Pancreas (tissue), 10 donors: ENCODE measurements around the gene RNF121. TPM values are rescaled to one million over a fixed set of nuclear protein-coding genes. Genes with fewer than 3 reads are reported as not detected.

ENCODE experiments used
- ATAC-seq, 4 donors: fragments of 200-7000 bp; cut with Tn5 transposase; one replicate each; pipeline versions ENCODE4 v1.8.0 to v1.9.1; 2020; ENCODE audit warnings: mild to moderate bottlenecking in 4 of 4, moderate library complexity in 4 of 4
- DNase-seq, 6 donors: peaks; one replicate each; pipeline ENCODE4 v3.0.0-alpha.2; 2020
- FAIRE-seq: peaks from 2 replicates; lab custom pipeline; 2012; peaks lifted over from hg19 to GRCh38; lab: Jason Lieb, UNC
- H3K27ac ChIP-seq, 4 donors: fragments of 200-600 bp; sonication (generic); 1 replicate in 3 of 4; 2 replicates in 1 of 4; pipeline versions ENCODE4 v1.5.0 to v1.8.0; 2020
- H3K27me3 ChIP-seq, 4 donors: fragments of 200-600 bp; one replicate each; pipeline ENCODE4 v1.8.0; 2021
- H3K36me3 ChIP-seq, 3 donors: fragments of 200-600 bp; sonication (generic) in 1 of 3; one replicate each; pipeline versions ENCODE4 v1.5.0 to v1.8.0; 2020 to 2021
- H3K4me1 ChIP-seq, 3 donors: fragments of 200-600 bp; one replicate each; pipeline ENCODE4 v1.8.0; 2021
- H3K4me3 ChIP-seq, 4 donors: fragments of 200-600 bp; sonication (generic) in 2 of 4; one replicate each; pipeline versions ENCODE4 v1.5.0 to v1.8.0; 2020 to 2021
- H3K9me3 ChIP-seq, 4 donors: fragments of 200-600 bp; one replicate each; pipeline ENCODE4 v1.8.0; 2021
- WGBS, 2 donors: extraction: QIAGEN DNeasy Blood & Tissue Kit; methylation state at CpG; one replicate each; pipeline ENCODE4 v1.1.7; 2013; 5-methylcytosine and 5-hydroxymethylcytosine counted together
- intact Hi-C, 3 donors: fragments of 100-400 bp; cut with DNase I; formaldehyde crosslinking; loops; one replicate each; pipeline versions ENCODE4 v1.11.1 to v1.14.2; 2022
- polyA plus RNA-seq, 2 donors: library from polyadenylated mRNA; stranded (reverse); fragments of 200-250 nt; gene quantifications; one replicate each; pipeline ENCODE4 v1.2.3, GENCODE V29; 2013
- total RNA-seq, 6 donors: library from RNA; stranded (reverse); fragmentation: NEBNext Ultra II Directional in 4 of 6; extraction: Animal tissue kit (Norgen Biotek cat#: 25700) in 4 of 6; gene quantifications; one replicate each; pipeline versions ENCODE4 v1.2.1 to v1.2.4, GENCODE V29; 2021 to 2023
- TF ChIP-seq, protein P1 (sequence below), 4 donors: fragments of 200-600 bp; sonication (generic) in 3 of 4; IDR thresholded peaks; one replicate each; pipeline versions ENCODE4 v1.5.0 to v1.8.0; 2021; ENCODE audit warnings: antibody characterized with exemption in 4 of 4
- donor health status: healthy with polysubstance abuse.
- donor health status: DM: no; HTN: no; CAD: no; lungs with moderate emphysema.
- donor health status: DM: no; HTN: no; CAD: no.
- donor health status: control.
- donor health status: control.
- donor health status: Bipolar disorder and iron deficiency.
- donor health status: DM: yes; HTN: yes; CAD: no.
- donor health status: DM: no; HTN: no; CAD: no.
- donor health status: DM: no; HTN: no; CAD: no.
- donor health status: DM: yes; HTN: yes; CAD: no.

RNF121 gene
- total and polyA plus RNA-seq, 8 donors, result 10.9 to 20.7 (median 13.8) TPM

DNA sequence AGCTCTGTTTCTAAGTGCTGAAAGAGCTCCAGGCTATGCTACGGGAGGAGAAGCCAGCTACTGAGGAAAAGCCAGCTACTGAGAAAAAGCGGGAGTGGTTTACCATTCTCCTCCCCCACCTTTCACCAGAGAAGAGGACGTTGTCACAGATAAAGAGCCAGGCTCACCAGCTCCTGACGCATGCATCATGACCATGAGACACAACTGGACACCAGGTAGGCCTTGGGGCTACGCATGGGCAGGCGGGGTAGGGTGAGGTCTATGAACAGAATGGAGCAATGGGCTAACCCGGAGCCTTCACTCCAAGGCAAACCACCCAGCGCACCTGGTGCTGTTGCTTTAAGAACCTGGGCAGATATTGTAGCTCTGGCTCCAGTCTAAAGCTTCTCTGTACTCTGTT, 71.0 kb downstream of the RNF121 start:
- Histone ChIP-seq H3K4me3 (peak overlapping the region in 1 of 4 donors; percentile 22), H3K9me3 (no peaks in the 10 kb centered on the region), H3K27me3 (no peaks in the 10 kb centered on the region), H3K4me1 (peaks cover 0 to 9% (median 0%) of the 10 kb centered on the region in 3 donors), H3K27ac (peak overlapping the region in 2 of 4 donors; percentile 41 to 54), H3K36me3 (peaks cover 0 to 24% (median 21%) of the 10 kb centered on the region in 3 donors)
- ATAC-seq, result peak in 3 of 4 donors; percentile 5 to 10 (median 6)
- WGBS, 2 donors, result 60 to 67% methylated on average over 8 of the region's 8 CpGs
- intact Hi-C loops, result no loop called here
- FAIRE-seq, result no peak
- DNase-seq, result no peak
- TF ChIP-seq, protein P1, sequence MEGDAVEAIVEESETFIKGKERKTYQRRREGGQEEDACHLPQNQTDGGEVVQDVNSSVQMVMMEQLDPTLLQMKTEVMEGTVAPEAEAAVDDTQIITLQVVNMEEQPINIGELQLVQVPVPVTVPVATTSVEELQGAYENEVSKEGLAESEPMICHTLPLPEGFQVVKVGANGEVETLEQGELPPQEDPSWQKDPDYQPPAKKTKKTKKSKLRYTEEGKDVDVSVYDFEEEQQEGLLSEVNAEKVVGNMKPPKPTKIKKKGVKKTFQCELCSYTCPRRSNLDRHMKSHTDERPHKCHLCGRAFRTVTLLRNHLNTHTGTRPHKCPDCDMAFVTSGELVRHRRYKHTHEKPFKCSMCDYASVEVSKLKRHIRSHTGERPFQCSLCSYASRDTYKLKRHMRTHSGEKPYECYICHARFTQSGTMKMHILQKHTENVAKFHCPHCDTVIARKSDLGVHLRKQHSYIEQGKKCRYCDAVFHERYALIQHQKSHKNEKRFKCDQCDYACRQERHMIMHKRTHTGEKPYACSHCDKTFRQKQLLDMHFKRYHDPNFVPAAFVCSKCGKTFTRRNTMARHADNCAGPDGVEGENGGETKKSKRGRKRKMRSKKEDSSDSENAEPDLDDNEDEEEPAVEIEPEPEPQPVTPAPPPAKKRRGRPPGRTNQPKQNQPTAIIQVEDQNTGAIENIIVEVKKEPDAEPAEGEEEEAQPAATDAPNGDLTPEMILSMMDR (IDR thresholded peaks at IDR 0.05), result no peak

DNA sequence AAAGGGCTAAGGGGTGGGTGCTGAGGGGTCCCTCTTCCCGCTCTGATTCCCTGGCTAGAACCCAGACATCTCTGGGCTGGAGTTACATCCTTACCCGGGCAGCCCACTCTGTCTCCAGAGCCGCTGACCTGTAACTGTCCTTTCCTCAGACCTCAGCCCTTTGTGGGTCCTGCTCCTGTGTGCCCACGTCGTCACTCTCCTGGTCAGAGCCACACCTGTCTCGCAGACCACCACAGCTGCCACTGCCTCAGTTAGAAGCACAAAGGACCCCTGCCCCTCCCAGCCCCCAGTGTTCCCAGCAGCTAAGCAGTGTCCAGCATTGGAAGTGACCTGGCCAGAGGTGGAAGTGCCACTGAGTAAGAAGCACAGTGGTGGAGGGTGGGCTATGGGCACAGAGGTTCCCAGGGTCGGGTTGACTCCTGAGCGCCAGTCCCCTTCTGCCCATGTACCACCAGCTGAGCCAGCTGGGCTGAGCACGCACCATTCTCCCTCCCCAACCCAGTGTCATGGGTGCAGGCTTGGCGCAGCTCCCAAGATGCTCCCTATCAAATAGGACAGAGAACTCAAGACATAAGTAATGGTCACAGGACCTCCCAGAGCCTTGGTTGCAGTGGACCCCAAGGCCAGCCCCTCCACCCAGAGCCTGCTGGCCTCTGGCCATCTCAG, 71.5 kb downstream of the RNF121 start:
- 83 to 88% methylated on average over 10 of the region's 10 CpGs for WGBS, 2 donors
- FAIRE-seq (no peak), DNase-seq (no peak), ATAC-seq (no peak)
- TF ChIP-seq, protein P1 (IDR thresholded peaks at IDR 0.05), result no peak
- H3K4me1 ChIP-seq, result peaks cover 0 to 9% (median 0%) of the 10 kb centered on the region in 3 donors
- H3K27ac ChIP-seq, result peak overlapping the region in 2 of 4 donors; percentile 41 to 54
- no peaks in the 10 kb centered on the region for H3K9me3 ChIP-seq
- intact Hi-C loops, result no loop called here
- no peaks in the 10 kb centered on the region for H3K27me3 ChIP-seq
- peak overlapping the region in 1 of 4 donors; percentile 22 for H3K4me3 ChIP-seq
- peaks cover 0 to 29% (median 26%) of the 10 kb centered on the region in 3 donors for H3K36me3 ChIP-seq

DNA sequence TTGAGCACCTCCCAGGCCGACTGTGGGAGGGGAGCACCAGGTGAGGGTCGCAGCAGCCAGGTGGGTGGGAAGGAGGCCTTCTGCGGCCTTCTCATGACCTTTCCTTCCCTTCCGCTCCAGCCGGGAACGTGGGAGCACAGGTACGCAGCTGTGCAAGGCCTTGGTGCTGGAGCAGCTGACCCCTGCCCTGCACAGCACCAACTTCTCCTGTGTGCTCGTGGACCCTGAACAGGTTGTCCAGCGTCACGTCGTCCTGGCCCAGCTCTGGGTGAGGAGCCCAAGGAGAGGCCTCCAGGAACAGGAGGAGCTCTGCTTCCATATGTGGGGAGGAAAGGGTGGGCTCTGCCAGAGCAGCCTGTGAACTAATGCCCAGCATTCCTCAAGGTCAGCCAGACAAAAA, 72.4 kb downstream of the RNF121 start:
- 64 to 85% methylated on average over 9 to 11 of the region's 11 CpGs for WGBS, 2 donors
- H3K36me3 ChIP-seq, result peaks cover 0 to 39% (median 36%) of the 10 kb centered on the region in 3 donors
- H3K27me3 ChIP-seq, result no peaks in the 10 kb centered on the region
- peaks cover 0 to 9% (median 0%) of the 10 kb centered on the region in 3 donors for H3K4me1 ChIP-seq
- ATAC-seq (peak in 1 of 4 donors; percentile 11), DNase-seq (no peak), FAIRE-seq (no peak)
- TF ChIP-seq, protein P1 (IDR thresholded peaks at IDR 0.05), result no peak
- no peaks in the 10 kb centered on the region for H3K9me3 ChIP-seq
- H3K4me3 ChIP-seq, result no peak overlapping the region
- no peak overlapping the region for H3K27ac ChIP-seq
- intact Hi-C loops, result no loop called here

DNA sequence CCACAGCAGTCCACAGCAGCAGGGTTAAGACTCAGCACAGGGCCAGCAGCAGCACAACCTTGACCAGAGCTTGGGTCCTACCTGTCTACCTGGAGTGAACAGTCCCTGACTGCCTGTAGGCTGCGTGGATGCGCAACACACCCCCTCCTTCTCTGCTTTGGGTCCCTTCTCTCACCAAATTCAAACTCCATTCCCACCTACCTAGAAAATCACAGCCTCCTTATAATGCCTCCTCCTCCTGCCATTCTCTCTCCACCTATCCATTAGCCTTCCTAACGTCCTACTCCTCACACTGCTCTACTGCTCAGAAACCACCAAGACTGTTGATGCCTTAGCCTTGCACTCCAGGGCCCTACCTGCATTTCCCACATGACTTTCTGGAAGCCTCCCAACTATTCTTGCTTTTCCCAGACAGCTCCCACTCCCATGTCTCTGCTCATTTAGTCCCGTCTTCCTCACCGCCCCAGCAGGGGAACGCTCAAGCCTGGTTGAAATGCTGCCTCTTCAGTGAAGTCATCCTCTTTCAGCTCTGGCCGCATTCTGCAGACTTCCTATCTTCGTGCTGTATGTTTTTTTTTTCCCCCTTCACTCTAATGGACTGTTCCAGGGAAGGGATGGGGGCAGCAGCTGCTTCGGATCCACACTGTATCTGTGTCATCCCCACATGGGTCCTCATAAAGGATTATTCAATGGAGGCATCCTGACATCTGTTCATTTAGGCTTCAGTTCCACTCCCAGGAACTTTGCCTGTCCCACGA, 73.2 kb downstream of the RNF121 start:
- Histone ChIP-seq H3K27ac (no peak overlapping the region), H3K36me3 (peaks cover under 1 to 46% (median 41%) of the 10 kb centered on the region in 3 donors), H3K9me3 (no peaks in the 10 kb centered on the region), H3K4me3 (no peak overlapping the region), H3K4me1 (peaks cover 0 to 9% (median 0%) of the 10 kb centered on the region in 3 donors), H3K27me3 (no peaks in the 10 kb centered on the region)
- FAIRE-seq (no peak), ATAC-seq (peak in 1 of 4 donors; percentile 11), DNase-seq (no peak)
- intact Hi-C loops, result no loop called here
- WGBS, 2 donors, result 71% methylated on average over 10 of the region's 10 CpGs
- TF ChIP-seq, protein P1 (IDR thresholded peaks at IDR 0.05), result no peak
